ENCODE results near the gene SRGN. TPM values are rescaled to one million over a fixed set of nuclear protein-coding genes. Genes with fewer than 3 reads are reported as not detected.

SRGN gene
- total and polyA plus RNA-seq, 2 of the 13 experiments (the other 11 are each of a cell fraction or from before 2014, with no cell fraction given) = 0.09 TPM; not detected in 1

- no peak overlapping the region for H3K4me3 ChIP-seq (replicated peaks in 1 of 3; ENCODE audit: insufficient read depth in 1 of 3, low read depth in 2 of 3, low read length in 3 of 3)
- POLR2A ChIA-PET = no interaction called here
- no peaks in the 10 kb centered on the region for H3K79me2 ChIP-seq (ENCODE audit: insufficient read depth, low read length)
- ATAC-seq = no peak
- H3K27ac ChIP-seq (ENCODE audit: extremely low read length, insufficient read depth, low read length) = no peak overlapping the region
- H3K9ac ChIP-seq (ENCODE audit: insufficient read depth, low read depth, low read length) = no peak overlapping the region
- H3K9me3 ChIP-seq (ENCODE audit: low read length) = no peaks in the 10 kb centered on the region
- CTCF ChIA-PET (ENCODE audit: low intra/inter-chr PET ratio, low total read pairs) = no interaction called here
- FAIRE-seq = no peak
- H3K4me1 ChIP-seq (ENCODE audit: insufficient read depth, low read length) = peaks cover 26% of the 10 kb centered on the region
- WGBS (ENCODE audit: low lambda C conversion rate) = 35% methylated on average over 6 of the region's 6 CpGs
- H3K36me3 ChIP-seq (replicated peaks in 1 of 2; ENCODE audit: control insufficient read depth in 1 of 2, insufficient read depth in 2 of 2, low read length in 2 of 2) = no peaks in the 10 kb centered on the region
- in situ Hi-C loops (cut with HindIII; ENCODE audit: extremely low pct_ligation_motif_present, low pct_unique_long_range_greater_than_20kb) (no loop called here), intact Hi-C loops (cut with micrococcal nuclease; ENCODE audit: unreplicated experiment) (no loop called here)
- BruUV-seq (replicated peaks) = no TSS peak
- H3K4me2 ChIP-seq (ENCODE audit: low read depth, low read length) = no peak overlapping the region
- DNase-seq (ENCODE audit: low spot score) = no peak
- no peak overlapping the region for H2AFZ ChIP-seq (ENCODE audit: low read length)
- no peaks in the 10 kb centered on the region for H4K20me1 ChIP-seq (ENCODE audit: insufficient read depth, low read length)
- H3K27me3 ChIP-seq (ENCODE audit: control insufficient read depth in 1 of 2, insufficient read depth in 2 of 2, low read length in 2 of 2) = peaks cover 2 to 7% of the 10 kb centered on the region in 2 experiments; a peak in 1 of 5 replicates
- no peak for TF ChIP-seq SRF (IDR thresholded peaks at IDR 0.05; ENCODE audit: low read depth, low read length)
Measured at GRCh38 chr10:69052736-69053135, 35.2 kb upstream of the SRGN start.

- no peak for TF ChIP-seq THRA (CRISPR knock-in tag; IDR thresholded peaks at IDR 0.05; ENCODE audit: borderline replicate concordance)
- TF ChIP-seq ZNF431 (CRISPR knock-in tag; IDR thresholded peaks at IDR 0.05; ENCODE audit: borderline replicate concordance, low read depth) = no peak
- TF ChIP-seq PREB (CRISPR knock-in tag; IDR thresholded peaks at IDR 0.05) = no peak
- no peak for TF ChIP-seq PATZ1 (CRISPR knock-in tag; IDR thresholded peaks at IDR 0.05)
- no peak for TF ChIP-seq ONECUT2 (CRISPR knock-in tag; IDR thresholded peaks at IDR 0.05)
- no peak for TF ChIP-seq ZMYM2 (CRISPR knock-in tag; IDR thresholded peaks at IDR 0.05)
- TF ChIP-seq MIER2 (CRISPR knock-in tag; IDR thresholded peaks at IDR 0.05) = no peak
- TF ChIP-seq ZNF446 (CRISPR knock-in tag; IDR thresholded peaks at IDR 0.05) = no peak
- TF ChIP-seq PAWR (CRISPR knock-in tag; IDR thresholded peaks at IDR 0.05; ENCODE audit: borderline replicate concordance) = no peak
- TF ChIP-seq ZBTB42 (CRISPR knock-in tag; IDR thresholded peaks at IDR 0.05) = no peak
- no peak for TF ChIP-seq FOSL2 (CRISPR knock-in tag; IDR thresholded peaks at IDR 0.05)
- FAIRE-seq = no peak
- WGBS (ENCODE audit: low lambda C conversion rate) = 76% methylated on average over 2 of the region's 2 CpGs
- ATAC-seq = no peak
- H3K79me2 ChIP-seq (ENCODE audit: insufficient read depth, low read length) = no peaks in the 10 kb centered on the region
- H3K4me3 ChIP-seq (replicated peaks in 1 of 3; ENCODE audit: insufficient read depth in 1 of 3, low read depth in 2 of 3, low read length in 3 of 3) = no peak overlapping the region
- intact Hi-C loops (cut with micrococcal nuclease; ENCODE audit: unreplicated experiment) (no loop called here), in situ Hi-C loops (cut with HindIII; ENCODE audit: extremely low pct_ligation_motif_present, low pct_unique_long_range_greater_than_20kb) (no loop called here)
- BruUV-seq (replicated peaks) = no TSS peak
- H3K9me3 ChIP-seq (ENCODE audit: low read length) = no peaks in the 10 kb centered on the region
- POLR2A ChIA-PET = no interaction called here
- peaks cover 32% of the 10 kb centered on the region for H3K4me1 ChIP-seq (ENCODE audit: insufficient read depth, low read length)
- H3K4me2 ChIP-seq (ENCODE audit: low read depth, low read length) = no peak overlapping the region
- CTCF ChIA-PET (ENCODE audit: low intra/inter-chr PET ratio, low total read pairs) = no interaction called here
- H4K20me1 ChIP-seq (ENCODE audit: insufficient read depth, low read length) = no peaks in the 10 kb centered on the region
- H3K9ac ChIP-seq (ENCODE audit: insufficient read depth, low read depth, low read length) = no peak overlapping the region
- H3K27me3 ChIP-seq (ENCODE audit: control insufficient read depth in 1 of 2, insufficient read depth in 2 of 2, low read length in 2 of 2) = peaks cover 2 to 4% of the 10 kb centered on the region in 2 experiments; a peak in 1 of 5 replicates
- H3K27ac ChIP-seq (ENCODE audit: extremely low read length, insufficient read depth, low read length) = no peak overlapping the region
- DNase-seq (ENCODE audit: low spot score) = no peak
- no peak overlapping the region for H2AFZ ChIP-seq (ENCODE audit: low read length)
- no peaks in the 10 kb centered on the region for H3K36me3 ChIP-seq (replicated peaks in 1 of 2; ENCODE audit: control insufficient read depth in 1 of 2, insufficient read depth in 2 of 2, low read length in 2 of 2)
Measured at GRCh38 chr10:69055241-69055640, 32.7 kb upstream of the SRGN start.
